Measurements from ENCODE around the gene OR51I1. TPM values are rescaled to one million over a fixed set of nuclear protein-coding genes. Genes with fewer than 3 reads are reported as not detected.

The OR51I1 gene
- total and polyA plus RNA-seq, 10 of the 15 experiments (the other 5 are each of a cell fraction or from before 2014, with no cell fraction given), result 0.10 to 0.11 TPM; not detected in 8

DNA sequence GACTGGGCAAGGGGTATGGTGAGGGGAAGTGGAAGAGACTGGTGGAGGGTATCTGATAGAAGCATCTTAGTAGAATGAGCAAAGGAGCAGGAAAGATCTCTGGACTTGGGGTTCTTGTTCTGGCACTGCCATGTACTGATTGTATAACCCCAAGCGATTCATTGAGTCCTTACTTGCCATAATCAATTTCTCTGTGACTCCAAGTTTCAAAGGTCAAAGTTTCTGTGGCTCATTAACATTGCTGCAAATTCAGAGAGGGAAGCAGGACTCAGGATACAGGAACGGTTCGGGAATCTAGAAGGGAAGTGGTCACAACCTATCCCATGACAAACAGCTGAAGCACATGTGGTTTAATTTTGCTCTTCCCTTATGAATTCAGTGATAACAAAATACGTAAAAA is 8.1 kb upstream of the OR51I1 start (continued):
- TF ChIP-seq TCF7 (IDR thresholded peaks at IDR 0.05; ENCODE audit: borderline replicate concordance), result no peak
- no peak for TF ChIP-seq STAT3 (IDR thresholded peaks at IDR 0.05; ENCODE audit: low read depth, low read length)
- TF ChIP-seq ZNF24 (IDR thresholded peaks at IDR 0.05), result no peak
- TF ChIP-seq MYB (IDR thresholded peaks at IDR 0.05; ENCODE audit: borderline replicate concordance, low read depth, low read length), result no peak

DNA sequence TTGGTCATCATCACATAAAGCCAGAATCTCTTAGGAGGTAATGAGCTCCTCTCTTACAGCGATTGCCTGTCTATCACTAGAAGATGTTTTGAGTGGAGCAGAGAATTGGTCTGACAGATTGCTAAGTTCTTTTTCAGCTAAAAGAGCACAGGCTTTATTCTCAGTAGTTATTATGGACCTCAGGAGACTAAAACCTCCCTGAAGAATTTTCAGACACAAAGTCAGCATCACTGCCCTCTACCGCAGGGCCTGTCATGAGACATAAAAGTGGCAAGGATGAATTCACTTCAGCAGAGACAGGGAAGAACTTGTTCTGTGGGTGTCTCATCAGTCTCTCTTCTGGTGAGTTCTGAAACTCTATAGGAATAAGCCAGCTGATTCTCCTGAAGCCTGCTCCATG is 7.7 kb upstream of the OR51I1 start, which contains the start of gene OR51I2:
Gene OR51I2, plus strand, starts transcription at position 301 of the 400 bp plus-strand sequence. CDS start 4,166 bp downstream, outside the sequence.
- RAD21 ChIA-PET (ENCODE audit: unreplicated experiment), result no interaction called here
- SMC1A ChIA-PET (ENCODE audit: uncharacterized antibody, unreplicated experiment), result no interaction called here
- no peaks in the 10 kb centered on the region for H3K4me1 ChIP-seq (ENCODE audit: control insufficient read depth, insufficient read depth, low read length)
- no peak within 1 kb of the TSS for H3K9ac ChIP-seq (ENCODE audit: control insufficient read depth, insufficient read depth, low read length)
- no peaks in the 10 kb centered on the region for H3K36me3 ChIP-seq (ENCODE audit: control insufficient read depth in 2 of 2, insufficient read depth in 2 of 2, low read length in 1 of 2)
- no TSS peak for BruUV-seq (replicated peaks)
- TF ChIP-seq GABPA (IDR thresholded peaks at IDR 0.05; ENCODE audit: low read depth), result no peak
- TF ChIP-seq, protein P1, sequence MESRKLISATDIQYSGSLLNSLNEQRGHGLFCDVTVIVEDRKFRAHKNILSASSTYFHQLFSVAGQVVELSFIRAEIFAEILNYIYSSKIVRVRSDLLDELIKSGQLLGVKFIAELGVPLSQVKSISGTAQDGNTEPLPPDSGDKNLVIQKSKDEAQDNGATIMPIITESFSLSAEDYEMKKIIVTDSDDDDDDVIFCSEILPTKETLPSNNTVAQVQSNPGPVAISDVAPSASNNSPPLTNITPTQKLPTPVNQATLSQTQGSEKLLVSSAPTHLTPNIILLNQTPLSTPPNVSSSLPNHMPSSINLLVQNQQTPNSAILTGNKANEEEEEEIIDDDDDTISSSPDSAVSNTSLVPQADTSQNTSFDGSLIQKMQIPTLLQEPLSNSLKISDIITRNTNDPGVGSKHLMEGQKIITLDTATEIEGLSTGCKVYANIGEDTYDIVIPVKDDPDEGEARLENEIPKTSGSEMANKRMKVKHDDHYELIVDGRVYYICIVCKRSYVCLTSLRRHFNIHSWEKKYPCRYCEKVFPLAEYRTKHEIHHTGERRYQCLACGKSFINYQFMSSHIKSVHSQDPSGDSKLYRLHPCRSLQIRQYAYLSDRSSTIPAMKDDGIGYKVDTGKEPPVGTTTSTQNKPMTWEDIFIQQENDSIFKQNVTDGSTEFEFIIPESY (IDR thresholded peaks at IDR 0.05), result no peak
- TF ChIP-seq, protein P2, sequence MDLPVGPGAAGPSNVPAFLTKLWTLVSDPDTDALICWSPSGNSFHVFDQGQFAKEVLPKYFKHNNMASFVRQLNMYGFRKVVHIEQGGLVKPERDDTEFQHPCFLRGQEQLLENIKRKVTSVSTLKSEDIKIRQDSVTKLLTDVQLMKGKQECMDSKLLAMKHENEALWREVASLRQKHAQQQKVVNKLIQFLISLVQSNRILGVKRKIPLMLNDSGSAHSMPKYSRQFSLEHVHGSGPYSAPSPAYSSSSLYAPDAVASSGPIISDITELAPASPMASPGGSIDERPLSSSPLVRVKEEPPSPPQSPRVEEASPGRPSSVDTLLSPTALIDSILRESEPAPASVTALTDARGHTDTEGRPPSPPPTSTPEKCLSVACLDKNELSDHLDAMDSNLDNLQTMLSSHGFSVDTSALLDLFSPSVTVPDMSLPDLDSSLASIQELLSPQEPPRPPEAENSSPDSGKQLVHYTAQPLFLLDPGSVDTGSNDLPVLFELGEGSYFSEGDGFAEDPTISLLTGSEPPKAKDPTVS (IDR thresholded peaks at IDR 0.05; ENCODE audit: low read depth, low read length), result no peak
- TF ChIP-seq, protein P3, sequence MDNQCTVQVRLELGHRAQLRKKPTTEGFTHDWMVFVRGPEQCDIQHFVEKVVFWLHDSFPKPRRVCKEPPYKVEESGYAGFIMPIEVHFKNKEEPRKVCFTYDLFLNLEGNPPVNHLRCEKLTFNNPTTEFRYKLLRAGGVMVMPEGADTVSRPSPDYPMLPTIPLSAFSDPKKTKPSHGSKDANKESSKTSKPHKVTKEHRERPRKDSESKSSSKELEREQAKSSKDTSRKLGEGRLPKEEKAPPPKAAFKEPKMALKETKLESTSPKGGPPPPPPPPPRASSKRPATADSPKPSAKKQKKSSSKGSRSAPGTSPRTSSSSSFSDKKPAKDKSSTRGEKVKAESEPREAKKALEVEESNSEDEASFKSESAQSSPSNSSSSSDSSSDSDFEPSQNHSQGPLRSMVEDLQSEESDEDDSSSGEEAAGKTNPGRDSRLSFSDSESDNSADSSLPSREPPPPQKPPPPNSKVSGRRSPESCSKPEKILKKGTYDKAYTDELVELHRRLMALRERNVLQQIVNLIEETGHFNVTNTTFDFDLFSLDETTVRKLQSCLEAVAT (IDR thresholded peaks at IDR 0.05), result no peak
- no peak for TF ChIP-seq TCF3 (IDR thresholded peaks at IDR 0.05; ENCODE audit: borderline replicate concordance, insufficient read depth, low read depth, low read length)
- H2AFZ ChIP-seq (ENCODE audit: control insufficient read depth, low read depth, low read length), result no peak within 1 kb of the TSS
- no peak within 1 kb of the TSS for H3K27ac ChIP-seq (ENCODE audit: control insufficient read depth, insufficient read depth)
- ATAC-seq (no peak), FAIRE-seq (no peak), DNase-seq (ENCODE audit: low read depth, low spot score) (no peak)
- CTCF ChIA-PET, result no interaction called here
- no peak within 1 kb of the TSS for H3K4me3 ChIP-seq
- intact Hi-C loops (cut with micrococcal nuclease; ENCODE audit: unreplicated experiment) (no loop called here), in situ Hi-C loops (cut with MboI) (no loop called here)
- WGBS (ENCODE audit: insufficient coverage, insufficient replicate concordance, low lambda C conversion rate, missing lambda C conversion rate), result 40% methylated on average over 2 of the region's 2 CpGs
- H3K79me2 ChIP-seq (ENCODE audit: control insufficient read depth, insufficient read depth, low read length), result no peaks in the 10 kb centered on the region
- no peak within 1 kb of the TSS for H3K4me2 ChIP-seq (ENCODE audit: control insufficient read depth, insufficient read depth)
- H3K9me3 ChIP-seq (replicated peaks; ENCODE audit: control insufficient read depth, insufficient read depth, low read length), result no peaks in the 10 kb centered on the region
- POLR2A ChIA-PET, result no interaction called here
- no peaks in the 10 kb centered on the region for H4K20me1 ChIP-seq (ENCODE audit: control insufficient read depth, insufficient read depth)
- no peaks in the 10 kb centered on the region for H3K27me3 ChIP-seq (replicated peaks in 1 of 2; ENCODE audit: control insufficient read depth in 2 of 2, insufficient read depth in 2 of 2, low read length in 1 of 2)

All from GM12878 (cell line).